Stimulated activated CD8-positive, alpha-beta memory T cell treated with anti-CD3 and anti-CD28 coated beads, Interleukin-15, amount 100 ng/mL, for 24 hours (primary cell): ENCODE results near the gene DTD1.

Source experiments
- DNase-seq: peaks from one replicate; pipeline ENCODE4 v3.0.0-alpha.2; 2020; ENCODE audit warnings: low read depth

DTD1 gene

GRCh38 chr20:18712131-18712530, 124.3 kb downstream of the DTD1 start:
- DNase-seq: no peak

GRCh38 chr20:18712882-18713281, 125.0 kb downstream of the DTD1 start:
- no peak for DNase-seq

DNA sequence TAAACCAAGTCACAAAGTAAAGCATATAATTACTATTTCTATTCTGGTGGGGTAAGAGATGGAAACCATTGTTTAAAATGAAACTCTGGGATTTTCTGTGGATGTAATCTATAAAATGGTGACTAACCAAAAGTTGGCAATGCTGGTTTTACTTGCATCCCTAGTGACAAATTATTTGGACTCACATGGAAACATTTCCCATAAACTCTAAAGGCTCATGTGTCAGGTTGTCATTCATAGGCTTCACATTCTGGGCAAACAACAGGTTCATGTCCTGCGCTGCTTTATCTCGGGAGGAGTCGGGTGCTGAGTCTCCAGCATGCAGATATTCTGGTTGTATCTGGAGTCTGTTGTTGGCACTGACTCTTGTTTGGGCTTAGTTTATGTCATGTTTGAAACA, 127.7 kb downstream of the DTD1 start:
- no peak for DNase-seq

DNA sequence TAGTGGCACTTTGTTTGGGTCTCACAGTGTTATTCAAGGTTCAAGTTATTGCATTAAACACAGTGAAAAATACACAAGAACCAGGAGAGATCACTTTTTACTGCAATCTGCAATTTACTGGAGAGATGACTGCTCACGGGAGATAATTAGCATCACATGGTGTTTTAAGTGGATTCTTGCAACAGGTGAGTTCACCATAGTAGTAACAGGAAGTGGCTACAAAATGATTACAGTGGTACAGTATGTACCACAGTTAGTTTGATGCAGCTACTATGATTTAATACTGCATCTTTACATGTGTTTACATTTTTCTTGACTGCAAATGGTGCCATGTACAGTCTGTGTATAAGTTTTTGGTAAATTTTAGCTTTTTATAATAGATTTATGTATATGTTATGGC, 129.2 kb downstream of the DTD1 start:
- no peak for DNase-seq

GRCh38 chr20:18718129-18718528, 130.3 kb downstream of the DTD1 start:
- no peak for DNase-seq

- DNase-seq: no peak
These were observed 131.6 kb downstream of the DTD1 start for GRCh38 chr20:18719426-18719825.

- no peak for DNase-seq
These were observed 133.8 kb downstream of the DTD1 start for GRCh38 chr20:18721551-18722115.

GRCh38 chr20:18722371-18722770, 134.5 kb downstream of the DTD1 start:
- no peak for DNase-seq

DNA sequence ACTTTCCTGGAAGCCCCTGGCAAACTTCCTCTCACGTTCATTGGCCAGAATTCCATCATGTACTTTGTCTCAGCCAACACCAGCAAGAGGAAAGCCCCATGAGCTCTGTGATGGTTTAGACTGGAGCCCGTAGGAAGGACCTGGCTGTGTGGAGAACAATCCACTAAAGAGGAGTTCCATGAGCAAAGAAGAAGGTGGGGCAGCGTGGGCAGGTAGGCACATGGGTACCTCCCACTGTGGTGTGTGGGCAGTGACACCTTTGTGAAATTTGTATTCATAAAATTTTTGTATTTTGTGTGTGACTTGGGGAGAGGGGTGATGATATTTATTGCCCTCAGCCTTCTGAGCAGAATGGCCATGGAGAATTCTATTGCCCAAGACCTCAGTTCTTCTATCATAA, 136.2 kb downstream of the DTD1 start:
- DNase-seq: no peak

DNA sequence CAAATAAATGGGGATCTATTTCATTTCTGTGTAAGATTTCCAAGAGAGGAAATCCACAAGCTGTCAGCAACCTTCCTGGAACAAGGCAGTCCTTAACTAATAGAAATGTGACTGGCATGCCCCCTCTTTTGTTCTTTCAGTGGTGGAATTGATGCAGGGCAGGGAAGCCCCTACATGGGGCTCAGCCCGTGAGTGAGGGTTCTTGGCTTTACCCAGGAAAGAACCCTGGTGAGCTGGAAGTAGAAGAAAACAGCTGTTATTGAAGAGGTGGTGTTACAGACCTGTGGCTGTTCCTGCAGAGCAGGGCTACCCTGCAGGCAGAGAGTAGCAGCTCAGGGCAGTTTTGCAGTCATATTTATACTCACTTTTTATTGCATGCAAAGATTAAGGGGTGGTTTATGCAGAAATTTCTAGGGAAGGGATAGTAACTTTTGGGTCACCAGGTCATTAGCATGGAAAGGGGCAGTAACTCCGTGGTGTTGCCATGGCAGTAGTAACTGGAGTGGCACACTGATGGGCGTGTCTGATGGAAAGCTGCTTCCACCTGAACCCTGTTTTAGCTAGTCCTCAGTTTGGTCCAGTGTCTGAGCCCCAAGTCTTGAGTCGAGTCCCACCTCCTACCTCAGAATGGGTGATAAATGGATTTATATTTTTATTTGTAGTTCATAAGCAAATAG, 137.1 kb downstream of the DTD1 start:
- DNase-seq: no peak

- no peak for DNase-seq
These were observed 139.2 kb downstream of the DTD1 start for GRCh38 chr20:18727032-18727508.

DNA sequence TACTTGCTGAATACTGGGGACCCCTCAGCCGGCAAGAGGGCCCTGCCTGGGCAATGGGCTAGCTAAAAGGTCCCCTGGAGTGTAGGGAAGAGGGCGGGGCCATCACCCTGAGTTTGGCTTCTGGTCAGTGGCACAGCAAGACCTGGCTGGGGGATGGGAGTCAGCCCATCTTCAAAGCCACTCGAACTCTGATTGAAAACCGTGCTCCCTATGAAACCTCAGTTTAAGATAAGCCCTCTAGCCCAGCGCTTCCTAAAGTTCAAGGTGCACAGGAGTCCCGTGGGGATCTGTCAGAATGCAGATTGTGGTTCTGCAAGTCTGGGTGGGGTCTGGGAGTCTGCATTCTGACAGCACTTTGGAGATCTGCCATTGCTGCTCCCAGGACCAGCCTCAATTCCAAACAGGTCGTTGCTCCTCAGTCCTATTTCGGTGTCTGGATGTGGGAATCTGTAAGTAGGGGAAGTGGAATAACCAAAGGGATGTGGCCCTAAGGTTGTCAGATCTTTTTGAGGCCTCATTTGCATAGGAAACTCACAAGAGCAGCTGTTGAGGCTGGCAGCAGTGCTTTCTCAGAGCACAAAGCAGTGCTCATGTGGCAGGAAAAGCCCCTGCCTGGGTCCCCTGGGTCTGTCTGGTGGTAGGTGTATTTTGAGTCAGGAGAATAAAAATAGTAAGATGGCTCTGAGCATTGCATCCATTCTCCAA, 140.5 kb downstream of the DTD1 start:
- DNase-seq: no peak

DNA sequence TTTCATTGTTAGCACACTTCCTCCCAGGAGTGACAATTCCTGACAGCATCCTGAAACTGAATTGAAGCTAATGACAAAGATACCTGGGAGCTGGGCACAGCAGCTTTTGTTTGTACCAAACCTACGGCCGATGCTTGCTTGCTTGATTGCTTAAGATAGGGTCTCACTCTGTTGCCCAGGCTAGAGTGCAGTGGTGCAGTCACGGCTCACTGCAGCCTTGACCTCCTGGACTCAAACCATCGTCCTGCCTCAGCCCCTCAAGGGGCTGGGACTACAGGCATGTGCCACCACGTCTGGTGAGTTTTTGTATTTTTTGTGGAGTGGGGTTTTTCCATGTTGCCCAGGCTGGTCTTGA, 141.0 kb downstream of the DTD1 start:
- DNase-seq: no peak

GRCh38 chr20:18729231-18729825, 141.5 kb downstream of the DTD1 start:
- DNase-seq: no peak

- no peak for DNase-seq
These were observed 144.1 kb downstream of the DTD1 start for GRCh38 chr20:18731940-18732339.

DNA sequence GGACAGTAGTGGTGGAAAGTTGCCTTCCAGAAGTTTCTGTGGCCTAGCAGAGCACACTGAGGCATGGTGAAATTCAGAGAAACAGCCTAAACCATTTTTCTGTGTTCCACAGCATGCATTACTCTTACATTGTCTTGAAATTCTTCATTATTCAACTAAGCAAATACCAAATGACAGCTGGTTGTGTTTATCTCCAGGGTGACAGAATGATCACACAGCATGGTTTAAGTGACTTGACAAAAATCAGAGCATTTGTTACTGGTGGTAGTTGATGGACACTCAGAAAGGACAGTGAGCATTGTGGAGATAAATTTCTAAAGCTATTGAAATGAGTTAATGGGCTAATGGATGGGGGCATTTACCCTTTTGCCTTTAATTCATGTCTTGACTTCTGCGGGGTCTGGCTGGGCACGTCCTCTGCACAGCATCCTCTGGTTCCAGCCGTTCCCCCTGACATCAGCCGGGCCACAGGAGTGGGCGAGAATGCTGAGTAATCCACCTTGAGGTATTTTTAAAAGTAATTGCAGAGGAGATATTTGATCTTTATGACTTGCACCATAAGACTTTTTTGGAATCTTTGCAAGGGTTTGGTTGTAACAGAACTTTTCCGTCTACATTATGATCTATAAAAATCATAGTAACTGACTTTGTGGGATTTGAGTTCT, 146.8 kb downstream of the DTD1 start:
- DNase-seq: no peak

- DNase-seq: no peak
These were observed 149.3 kb downstream of the DTD1 start for GRCh38 chr20:18737140-18737539.

DNA sequence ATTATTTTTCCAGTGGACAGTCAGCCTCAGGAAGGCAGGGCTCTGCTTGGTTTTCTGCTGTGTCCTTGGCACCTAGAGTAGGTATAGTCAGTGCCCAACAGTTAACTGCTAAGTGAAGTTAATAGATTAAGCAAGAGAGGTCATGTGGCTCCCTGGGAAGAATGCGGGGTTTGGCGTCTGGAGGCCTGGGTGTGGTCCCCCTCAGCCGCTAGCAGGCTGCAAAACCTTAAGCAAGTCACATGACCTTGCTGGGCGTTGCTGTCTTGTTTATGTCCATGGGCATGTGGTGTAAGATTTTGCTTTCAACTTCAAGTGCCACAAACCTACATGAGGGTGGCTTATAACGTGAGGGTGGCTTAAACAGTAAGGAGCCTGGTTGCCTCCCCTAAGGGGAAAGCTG, 150.2 kb downstream of the DTD1 start:
- DNase-seq: no peak

DNA sequence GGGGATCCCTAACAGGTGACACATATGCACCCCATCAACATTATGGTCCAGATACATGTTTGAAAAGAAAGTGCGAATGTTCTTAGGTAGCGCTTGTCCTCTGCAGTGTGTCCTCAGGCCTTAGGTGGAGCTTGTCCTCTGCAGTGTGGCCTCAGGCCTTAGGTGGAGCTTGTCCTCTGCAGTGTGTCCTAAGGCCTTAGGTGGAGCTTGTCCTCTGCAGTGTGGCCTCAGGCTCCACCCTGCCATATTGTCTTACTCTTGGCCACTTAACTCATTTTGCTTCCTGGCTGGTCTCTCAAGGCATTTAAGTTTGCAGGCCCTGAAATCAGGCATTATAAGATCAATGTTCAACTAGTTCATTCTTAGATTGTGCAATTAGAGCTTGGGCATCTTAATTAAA, 151.0 kb downstream of the DTD1 start:
- DNase-seq: no peak

GRCh38 chr20:18739751-18740166, 151.9 kb downstream of the DTD1 start:
- DNase-seq: no peak

GRCh38 chr20:18740726-18741125, 152.9 kb downstream of the DTD1 start:
- DNase-seq: no peak

- DNase-seq: no peak
These were observed 155.0 kb downstream of the DTD1 start for GRCh38 chr20:18742841-18743240.
